ENCODE data around the gene DPP6. TPM values are rescaled to one million over a fixed set of nuclear protein-coding genes. Genes with fewer than 3 reads are reported as not detected.

Gene DPP6
- total and polyA plus RNA-seq, 2 experiments from 2014 or later: not detected

- TF ChIP-seq ETS1 (IDR thresholded peaks at IDR 0.05) (no peak), EZH2phosphoT487 (IDR thresholded peaks at IDR 0.05; ENCODE audit: unreplicated experiment) (no peak), POLR2AphosphoS5 (IDR thresholded peaks at IDR 0.05; ENCODE audit: low read depth) (no peak), CTCF (conservative IDR thresholded peaks at IDR 0.05; ENCODE audit: low read depth in 2 of 2) (no peak)
Measured at GRCh38 chr7:154867068-154867467, 814.9 kb downstream of the DPP6 start (continued).

- H4K20me1 ChIP-seq (replicated peaks; ENCODE audit: insufficient read depth): no peaks in the 10 kb centered on the region
- H3K9me2 ChIP-seq (ENCODE audit: insufficient read depth): no peaks in the 10 kb centered on the region
- Mint-ChIP-seq H3K4me3 (no peak overlapping the region), H3K27ac (no peak overlapping the region), H3K9me3 (no peaks in the 10 kb centered on the region), H3K4me1 (peaks cover 21% of the 10 kb centered on the region), H3K36me3 (ENCODE audit: low read depth) (no peaks in the 10 kb centered on the region; the same call in 2 of the 3 replicates), H3K27me3 (ENCODE audit: insufficient read depth, low read depth, poor library complexity) (peaks cover 4% of the 10 kb centered on the region)
- no peaks in the 10 kb centered on the region for H3K27me3 ChIP-seq (ENCODE audit: insufficient read depth)
- no peaks in the 10 kb centered on the region for H3K79me2 ChIP-seq (replicated peaks; ENCODE audit: insufficient read depth)
- H3K36me3 ChIP-seq (ENCODE audit: insufficient read depth): no peaks in the 10 kb centered on the region
- H3K27ac ChIP-seq (ENCODE audit: low read depth): no peak overlapping the region
- TF ChIP-seq JUNB (IDR thresholded peaks at IDR 0.05; ENCODE audit: unreplicated experiment): no peak
- no peak for TF ChIP-seq EZH2phosphoT487 (IDR thresholded peaks at IDR 0.05; ENCODE audit: unreplicated experiment)
- TF ChIP-seq ZNF114 (CRISPR knock-in tag; IDR thresholded peaks at IDR 0.05): no peak
- TF ChIP-seq ZNF462 (CRISPR knock-in tag; IDR thresholded peaks at IDR 0.05): no peak
- H2AFZ ChIP-seq: no peak overlapping the region
- no peaks in the 10 kb centered on the region for H3K4me1 ChIP-seq (ENCODE audit: insufficient read depth)
- no peak overlapping the region for H3K4me2 ChIP-seq
- no peak for DNase-seq (ENCODE audit: low spot score)
- H3K4me3 ChIP-seq: no peak overlapping the region
- peak; percentile 75 for ATAC-seq
- no peaks in the 10 kb centered on the region for H3F3A ChIP-seq (replicated peaks; ENCODE audit: low read depth)
Measured at GRCh38 chr7:154868921-154869320, 816.7 kb downstream of the DPP6 start.
